GM19351 (cell line): Measurements from ENCODE around the gene MALRD1.

Experiments used
- ATAC-seq: cut with Tn5 transposase; IDR thresholded peaks from one replicate; pipeline ENCODE4 v1.9.1; 2021; ENCODE audit warnings: mild to moderate bottlenecking, moderate library complexity; ENCODE audit not compliant: unreplicated experiment

Gene MALRD1

DNA sequence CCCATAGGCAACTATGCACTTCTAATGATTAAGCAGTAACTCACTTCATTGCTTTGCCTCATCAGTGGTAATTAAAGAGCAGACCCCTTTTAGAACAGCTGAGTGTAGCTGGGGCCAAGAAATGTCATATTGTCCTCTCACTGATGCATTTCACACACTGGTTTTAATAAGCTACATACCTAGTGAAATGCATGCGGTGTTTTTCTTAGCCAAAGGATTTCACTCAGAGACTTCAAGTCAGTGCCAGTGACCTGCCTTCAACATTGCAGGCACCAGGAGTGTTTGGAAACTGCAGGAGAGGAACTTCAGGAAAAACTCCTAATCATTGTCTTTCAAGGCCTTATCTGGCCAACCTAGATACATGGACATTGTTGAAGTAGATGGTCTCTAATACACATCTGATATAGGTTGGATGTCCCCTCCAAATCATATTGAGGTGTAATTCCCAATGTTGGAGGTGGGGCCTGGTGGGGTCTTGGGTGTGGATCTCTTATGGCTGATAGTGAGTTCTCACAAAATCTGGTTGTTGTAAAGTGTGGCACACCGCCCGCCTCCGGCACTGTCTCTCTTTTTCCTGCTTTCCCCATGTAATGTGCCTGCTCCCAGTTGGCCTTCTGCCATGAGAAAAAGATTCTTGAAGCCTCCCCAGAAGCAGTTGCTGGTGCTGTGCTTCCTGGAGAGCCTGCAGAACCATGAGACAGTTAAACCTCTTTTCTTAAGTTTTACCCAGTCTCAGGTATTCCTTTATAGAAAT lies 515.0 kb downstream of the MALRD1 start:
- no peak for ATAC-seq

DNA sequence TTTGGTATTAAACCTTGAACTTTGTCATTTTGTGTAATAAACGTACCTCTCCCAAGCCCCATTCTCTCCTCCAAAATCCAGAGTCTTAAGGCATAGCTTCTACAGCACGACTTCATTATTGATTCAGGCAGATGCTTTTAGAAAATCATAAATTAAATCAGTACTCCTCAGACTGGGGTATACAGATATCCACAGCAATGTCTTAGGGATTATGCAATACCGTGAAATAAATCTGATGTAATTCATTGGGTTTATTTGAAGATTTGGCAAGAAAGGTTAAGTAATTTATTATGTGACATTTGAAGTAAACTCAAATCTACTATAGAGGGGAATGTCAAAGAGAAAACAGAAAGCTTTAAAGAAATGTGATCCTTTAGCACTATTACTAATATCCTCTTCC lies 521.5 kb downstream of the MALRD1 start:
- no peak for ATAC-seq

DNA sequence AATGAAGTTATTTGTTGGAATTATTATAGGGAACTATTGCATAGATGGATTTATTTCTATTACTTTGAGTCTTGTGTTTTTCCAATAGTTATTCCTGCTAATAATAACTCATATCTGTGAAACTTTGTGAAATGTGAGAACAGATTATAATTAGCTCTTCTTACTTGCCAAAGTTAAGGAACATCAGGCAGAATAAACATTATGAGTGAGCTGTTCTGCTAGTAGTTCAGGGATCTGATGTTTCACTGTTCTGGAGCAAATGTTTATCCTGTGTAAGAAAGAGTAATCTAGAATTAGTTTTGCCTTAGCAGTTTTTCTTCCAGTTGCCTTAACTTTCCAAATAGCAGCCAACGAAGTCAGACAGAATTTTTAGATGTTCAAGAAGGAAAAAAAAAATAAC lies 522.4 kb downstream of the MALRD1 start:
- no peak for ATAC-seq

GRCh38 chr10:19572056-19572455 lies 523.5 kb downstream of the MALRD1 start:
- no peak for ATAC-seq

GRCh38 chr10:19576576-19576975 lies 528.0 kb downstream of the MALRD1 start:
- ATAC-seq: no peak

- no peak for ATAC-seq
Measured at GRCh38 chr10:19577381-19577780, 528.8 kb downstream of the MALRD1 start.

DNA sequence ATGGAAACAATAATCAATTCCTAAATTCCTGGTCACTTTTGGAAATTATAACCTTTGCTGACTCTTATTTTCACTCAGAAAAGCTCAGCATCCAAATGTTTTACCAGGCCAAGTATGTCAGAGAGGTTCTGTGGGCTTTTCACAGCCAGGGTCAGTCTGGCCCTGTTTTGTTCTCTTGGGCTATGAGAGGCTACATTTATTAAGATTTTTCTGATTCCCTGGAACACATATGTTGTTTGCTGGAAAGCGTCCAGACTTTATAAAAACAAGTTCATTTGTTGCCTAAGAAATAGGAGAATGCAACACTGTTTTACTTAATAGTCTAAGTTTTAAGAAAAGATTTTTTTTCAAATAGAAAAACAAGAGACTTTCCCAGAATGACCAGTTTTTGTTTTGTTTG lies 529.2 kb downstream of the MALRD1 start:
- ATAC-seq: no peak

DNA sequence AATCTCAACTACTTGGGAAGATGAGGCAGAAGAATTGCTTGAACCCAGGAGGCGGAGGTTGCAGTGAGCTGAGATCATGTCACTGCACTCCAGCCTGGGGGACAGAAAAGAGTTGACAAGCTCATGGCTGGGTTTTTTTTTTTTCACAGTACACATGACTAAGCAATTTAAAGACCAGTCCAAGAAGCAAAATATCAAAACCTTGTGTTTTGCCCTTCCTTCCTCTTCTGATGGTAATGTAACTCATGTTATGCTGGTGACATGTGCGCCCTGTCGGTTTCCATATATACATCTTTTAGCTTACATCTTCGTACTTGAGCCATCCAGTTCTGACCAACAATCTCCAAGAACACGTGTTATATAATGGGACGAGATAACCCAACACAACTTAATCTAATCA lies 530.0 kb downstream of the MALRD1 start:
- ATAC-seq: no peak

- ATAC-seq: no peak
Measured at GRCh38 chr10:19579761-19580545, 531.4 kb downstream of the MALRD1 start.

GRCh38 chr10:19580691-19581090 lies 532.1 kb downstream of the MALRD1 start:
- ATAC-seq: no peak

- no peak for ATAC-seq
Measured at GRCh38 chr10:19588608-19589007, 540.0 kb downstream of the MALRD1 start.

- no peak for ATAC-seq
Measured at GRCh38 chr10:19592276-19592675, 543.7 kb downstream of the MALRD1 start.

DNA sequence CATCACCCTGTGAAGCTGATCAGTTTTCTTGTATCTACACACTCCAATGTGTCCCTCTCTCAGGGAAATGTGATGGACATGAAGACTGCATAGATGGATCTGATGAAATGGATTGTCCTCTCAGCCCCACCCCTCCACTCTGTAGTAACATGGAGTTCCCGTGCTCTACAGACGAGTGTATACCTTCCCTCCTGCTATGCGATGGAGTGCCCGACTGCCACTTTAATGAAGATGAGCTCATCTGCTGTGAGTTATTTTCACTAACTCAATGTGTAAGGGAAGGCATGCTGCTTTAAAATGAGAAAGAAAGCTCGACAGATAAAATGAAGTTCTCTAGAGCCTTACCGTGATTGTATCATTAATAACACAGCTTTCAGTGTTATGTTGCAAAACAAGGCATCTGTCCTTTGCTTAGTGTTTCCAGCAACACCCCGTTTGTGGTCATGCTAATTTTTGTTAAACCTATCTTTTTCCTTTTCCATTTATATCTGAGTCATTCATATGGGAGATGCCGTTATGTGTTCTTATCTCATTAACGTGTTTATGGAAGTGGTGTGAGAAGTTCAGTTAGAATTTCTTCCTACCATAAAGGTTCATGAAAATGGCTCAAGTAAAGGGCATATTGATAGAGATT lies 546.7 kb downstream of the MALRD1 start:
- no peak for ATAC-seq

DNA sequence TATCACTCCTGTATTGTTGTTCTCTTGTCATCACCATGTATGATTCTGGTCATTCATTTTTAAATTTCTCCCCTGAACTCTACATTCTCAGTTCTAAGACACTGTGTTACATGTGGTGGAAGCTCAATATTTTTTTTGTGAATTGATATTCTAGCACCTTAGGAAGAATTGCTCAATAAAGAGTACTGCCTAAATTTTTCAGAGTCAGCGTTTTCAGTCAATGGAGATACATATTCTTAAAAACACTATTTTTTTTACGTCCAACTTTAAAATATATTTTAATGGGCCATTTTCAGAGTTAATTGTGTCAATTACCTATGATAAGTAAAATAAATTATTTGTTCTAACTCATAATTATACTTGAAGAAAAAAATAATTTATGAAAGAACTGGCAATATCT lies 557.2 kb downstream of the MALRD1 start:
- no peak for ATAC-seq

GRCh38 chr10:19606968-19607367 lies 558.4 kb downstream of the MALRD1 start:
- no peak for ATAC-seq

- no peak for ATAC-seq
Measured at GRCh38 chr10:19611775-19612174, 563.2 kb downstream of the MALRD1 start.

GRCh38 chr10:19616966-19617365 lies 568.4 kb downstream of the MALRD1 start:
- no peak for ATAC-seq

GRCh38 chr10:19620811-19621210 lies 572.2 kb downstream of the MALRD1 start:
- ATAC-seq: no peak

DNA sequence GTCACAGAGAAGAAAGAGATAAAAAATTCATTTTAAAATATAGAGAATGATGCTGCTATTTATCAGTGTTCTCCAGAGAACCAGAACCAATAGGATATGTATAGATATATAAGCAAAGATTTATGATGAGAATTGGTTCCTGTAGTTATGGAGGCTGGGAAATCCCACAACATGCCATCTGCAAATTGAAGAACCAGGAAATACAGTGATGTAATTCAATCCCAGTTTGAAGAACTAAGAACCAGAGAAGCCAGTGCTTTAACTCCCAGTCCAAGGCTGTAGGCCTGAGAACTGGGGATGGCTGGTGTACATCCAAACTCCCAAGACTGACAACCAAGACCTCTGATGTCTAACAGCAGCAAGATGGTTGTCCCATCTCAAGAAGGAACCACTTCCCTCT lies 574.7 kb downstream of the MALRD1 start:
- ATAC-seq: no peak

DNA sequence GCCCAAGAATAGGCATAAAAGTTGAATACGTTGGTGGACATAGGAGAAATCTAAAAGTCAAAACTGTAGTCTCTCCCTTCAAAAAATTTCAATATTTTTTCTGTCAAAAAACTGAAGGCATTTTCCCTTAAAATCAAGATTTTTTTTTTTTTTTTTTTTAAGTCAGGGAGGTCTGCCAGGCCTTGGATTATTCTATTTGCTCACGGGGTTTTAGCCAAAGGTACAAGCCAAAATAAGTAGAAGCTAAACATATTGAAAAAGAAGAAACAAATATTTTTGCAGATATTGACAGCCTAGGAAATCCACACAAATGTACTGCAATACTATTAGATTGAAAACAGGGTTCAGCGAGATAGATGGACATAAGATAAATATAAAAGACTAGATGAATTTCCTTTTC lies 577.6 kb downstream of the MALRD1 start:
- ATAC-seq: no peak

DNA sequence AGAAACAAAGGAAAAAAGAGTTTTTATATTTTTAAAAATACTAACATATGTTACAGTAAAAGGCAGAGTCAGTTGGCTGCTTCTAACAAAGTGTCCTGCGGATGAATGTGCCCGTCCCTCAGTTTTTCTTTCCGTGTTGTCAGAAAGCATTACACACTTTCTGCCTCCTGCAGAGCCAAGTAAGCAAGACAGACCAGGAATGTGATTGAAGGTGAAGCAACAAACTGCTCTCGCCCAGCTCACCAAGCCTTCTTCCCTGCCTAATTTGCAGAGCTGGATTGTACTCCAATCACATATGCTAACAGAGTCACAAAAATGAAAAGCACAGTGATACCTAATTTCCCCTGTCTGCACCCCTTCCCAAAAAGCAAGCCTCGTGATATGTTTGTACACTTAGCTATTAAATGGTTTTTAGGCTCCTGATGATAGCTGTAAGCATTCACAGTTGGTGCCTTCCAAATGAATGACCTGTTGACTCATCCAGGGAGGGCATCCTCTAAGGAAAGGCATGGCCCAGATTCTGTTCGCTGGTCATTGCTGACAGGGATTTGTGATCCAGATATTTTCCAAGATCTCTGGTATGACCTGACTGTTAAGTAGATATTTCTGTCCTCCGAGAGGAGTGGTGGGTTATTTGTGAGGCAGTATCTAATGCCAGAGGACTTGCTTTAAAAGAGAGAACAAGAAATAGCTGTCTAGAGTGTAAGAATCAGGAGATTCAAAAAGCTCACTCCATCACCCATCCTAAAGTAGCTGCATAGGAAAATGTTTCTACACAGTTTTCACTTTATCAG lies 580.4 kb downstream of the MALRD1 start:
- ATAC-seq: no peak
